A549 (cell line): Measurements from ENCODE around the gene EYA2. TPM values are rescaled to one million over a fixed set of nuclear protein-coding genes. Genes with fewer than 3 reads are reported as not detected.

Source experiments
- ATAC-seq, 2 experiments: fragments of 200-7000 bp in 1 of 2; fragments of >200 bp in 1 of 2; cut with Nextera tagmentation in 1 of 2; cut with Tn5 transposase in 1 of 2; 3 replicates each; pipeline versions ENCODE4 v1.8.0 to v1.9.1; 2018 to 2020; ENCODE audit warnings: mild to moderate bottlenecking in 1 of 2, moderate library complexity in 1 of 2
- CTCF ChIA-PET: fragments of 300-600 bp; sonication (Branson Sonifier 250); formaldehyde crosslinking; extraction: SDS; loops from one replicate; lab custom pipeline; 2021; ENCODE audit warnings: antibody characterized with exemption, inconsistent platforms; lab: Yijun Ruan, JAX
- POLR2A ChIA-PET: fragments of 350-600 bp; formaldehyde crosslinking; extraction: SDS; loops from one replicate; lab custom pipeline; 2021; ENCODE audit warnings: antibody characterized with exemption, inconsistent platforms; lab: Yijun Ruan, JAX
- DNase-seq, 2 experiments: peaks; one replicate each; pipeline versions ENCODE4 v3.0.0 to v3.0.0-alpha.2; 2011 to 2016; ENCODE audit warnings: low read depth in 1 of 2, low spot score in 1 of 2
- FAIRE-seq: peaks from 2 replicates; lab custom pipeline; 2011; peaks lifted over from hg19 to GRCh38; lab: Jason Lieb, UNC
- H3K27ac ChIP-seq, 2 experiments: fragments of >200 bp; sonication (Bioruptor Twin); formaldehyde crosslinking; 3 replicates each; pipeline ENCODE4 v1.5.1; 2016 to 2017
- H3K4me1 ChIP-seq: fragments of >200 bp; sonication (Bioruptor Twin); formaldehyde crosslinking; 3 replicates; pipeline ENCODE4 v1.6.1; 2016
- H3K4me2 ChIP-seq: fragments of >200 bp; sonication (Bioruptor Twin); formaldehyde crosslinking; 3 replicates; pipeline ENCODE4 v1.6.1; 2016
- H3K4me3 ChIP-seq: fragments of >200 bp; sonication (Bioruptor Twin); formaldehyde crosslinking; 3 replicates; pipeline ENCODE4 v1.5.1; 2016
- H3K9me3 ChIP-seq: fragments of >200 bp; sonication (Bioruptor Twin); formaldehyde crosslinking; 3 replicates; pipeline ENCODE4 v1.6.1; 2016
- BHLHE40 ChIP-seq: IDR thresholded peaks from 2 replicates; pipeline ENCODE4 v1.6.1; 2012; ENCODE audit warnings: low read depth, low read length, inconsistent platforms
- CHD2 ChIP-seq: fragments of 150-350 bp; IDR thresholded peaks from 2 replicates; pipeline ENCODE4 v1.6.1; 2014; ENCODE audit warnings: low read length; ENCODE audit not compliant: partially characterized antibody
- EHMT2 ChIP-seq: fragments of 200-600 bp; sonication (generic); IDR thresholded peaks from 2 replicates; pipeline ENCODE4 v1.6.1; 2016; ENCODE audit warnings: antibody characterized with exemption, low read depth, mild to moderate bottlenecking, moderate library complexity
- EP300 ChIP-seq, 2 experiments: fragments of >200 bp; sonication (Bioruptor Twin); formaldehyde crosslinking; IDR thresholded peaks; 2 replicates in 1 of 2; 3 replicates in 1 of 2; pipeline ENCODE4 v1.6.1; 2016 to 2017
- FOXS1 ChIP-seq: fragments of 250-450 bp; sonication (Bioruptor Pico); IDR thresholded peaks from 2 replicates; pipeline ENCODE4 v1.5.0; 2020; ENCODE audit warnings: mild to moderate bottlenecking, moderate library complexity
- HDAC2 ChIP-seq: fragments of 200-600 bp; sonication (generic); IDR thresholded peaks from 2 replicates; pipeline ENCODE4 v1.6.1; 2016
- HOXB13 ChIP-seq: fragments of 250-450 bp; sonication (Bioruptor Pico); IDR thresholded peaks from 2 replicates; pipeline ENCODE4 v1.5.0; 2020; ENCODE audit warnings: low read depth, mild to moderate bottlenecking, moderate library complexity
- HOXB5 ChIP-seq: fragments of 250-450 bp; sonication (Bioruptor Pico); IDR thresholded peaks from 2 replicates; pipeline ENCODE4 v1.5.0; 2020; ENCODE audit warnings: mild to moderate bottlenecking, moderate library complexity
- JUN ChIP-seq, 2 experiments: fragments of >200 bp; sonication (Bioruptor Twin); formaldehyde crosslinking; IDR thresholded peaks; 2 replicates in 1 of 2; 3 replicates in 1 of 2; pipeline ENCODE4 v1.6.1; 2016 to 2017
- JUNB ChIP-seq: fragments of >200 bp; sonication (Bioruptor Twin); formaldehyde crosslinking; IDR thresholded peaks from 2 replicates; pipeline ENCODE4 v1.6.1; 2016
- KDM1A ChIP-seq: fragments of 200-600 bp; sonication (generic); IDR thresholded peaks from 2 replicates; pipeline ENCODE4 v1.6.1; 2016; ENCODE audit warnings: low read depth, mild to moderate bottlenecking
- KDM5A ChIP-seq: fragments of 200-600 bp; sonication (generic); IDR thresholded peaks from 2 replicates; pipeline ENCODE4 v1.6.1; 2016; ENCODE audit warnings: antibody characterized with exemption, mild to moderate bottlenecking
- MAZ ChIP-seq: fragments of 150-350 bp; IDR thresholded peaks from 2 replicates; pipeline ENCODE4 v1.6.1; 2014; ENCODE audit warnings: antibody characterized with exemption, low read depth, low read length, borderline replicate concordance
- NFE2L2 ChIP-seq: fragments of 150-350 bp; conservative IDR thresholded peaks from 2 replicates; pipeline ENCODE4 v1.6.1; 2014; ENCODE audit warnings: low read length
- PHF8 ChIP-seq: fragments of 200-600 bp; sonication (generic); IDR thresholded peaks from 2 replicates; pipeline ENCODE4 v1.6.1; 2016; ENCODE audit warnings: low read depth, mild to moderate bottlenecking, antibody characterized with exemption, moderate library complexity, borderline replicate concordance
- POLR2AphosphoS2 ChIP-seq: conservative IDR thresholded peaks from 2 replicates; pipeline ENCODE4 v1.6.1; 2012; ENCODE audit warnings: low read length, improper control_type of control experiment, inconsistent platforms
- RAD21 ChIP-seq, 2 experiments: fragments of >200 bp in 1 of 2; sonication (Bioruptor Twin) in 1 of 2; formaldehyde crosslinking in 1 of 2; IDR thresholded peaks in 1 of 2; conservative IDR thresholded peaks in 1 of 2; 2 replicates in 1 of 2; 3 replicates in 1 of 2; pipeline ENCODE4 v1.6.1; 2012 to 2018; ENCODE audit warnings: inconsistent platforms in 1 of 2
- RARB ChIP-seq: fragments of 250-450 bp; sonication (Bioruptor Pico); IDR thresholded peaks from 2 replicates; pipeline ENCODE4 v1.8.0; 2021; ENCODE audit warnings: mild to moderate bottlenecking, moderate library complexity
- RCOR1 ChIP-seq: fragments of 150-350 bp; IDR thresholded peaks from 2 replicates; pipeline ENCODE4 v1.6.1; 2014; ENCODE audit warnings: antibody characterized with exemption, low read length, low read depth
- SREBF2 ChIP-seq: fragments of 450-650 bp; IDR thresholded peaks from 2 replicates; pipeline ENCODE4 v1.6.1; 2014; ENCODE audit warnings: mild to moderate bottlenecking, moderate library complexity
- TFCP2L1 ChIP-seq: fragments of 250-450 bp; sonication (Bioruptor Pico); IDR thresholded peaks from 2 replicates; pipeline ENCODE4 v1.5.0; 2021; ENCODE audit warnings: mild to moderate bottlenecking
- ZC3H11A ChIP-seq: fragments of 450-650 bp; IDR thresholded peaks from 2 replicates; pipeline ENCODE4 v1.6.1; 2014; ENCODE audit warnings: antibody characterized with exemption, mild to moderate bottlenecking
- ZFP36 ChIP-seq: fragments of 450-650 bp; IDR thresholded peaks from 2 replicates; pipeline ENCODE4 v1.6.1; 2014; ENCODE audit warnings: borderline replicate concordance; ENCODE audit not compliant: partially characterized antibody
- ZNF302 ChIP-seq: fragments of 250-450 bp; sonication (Bioruptor Pico); IDR thresholded peaks from 2 replicates; pipeline ENCODE4 v1.9.0; 2021; ENCODE audit warnings: inconsistent platforms, mild to moderate bottlenecking, moderate library complexity
- ZSCAN20 ChIP-seq: fragments of 250-450 bp; sonication (Bioruptor Pico); IDR thresholded peaks from 2 replicates; pipeline ENCODE4 v1.8.0; 2022; ENCODE audit warnings: mild to moderate bottlenecking, moderate library complexity
- WGBS: methylation state at CpG from one replicate; pipeline ENCODE4 v1.1.6; 2017; ENCODE audit errors: missing lambda C conversion rate; 5-methylcytosine and 5-hydroxymethylcytosine counted together
- polyA plus RNA-seq, 4 experiments: library from polyadenylated mRNA; depleted of rRNA in 3 of 4; stranded (reverse); fragments of >200 nt; fragmentation: RNase III in 1 of 4; extraction: RNeasy Plus Mini Kit Qiagen cat#74134 plus additional on column Dnase treatment in 1 of 4; gene quantifications; 2 replicates in 3 of 4; 3 replicates in 1 of 4; pipeline ENCODE4 v1.2.3, GENCODE V29; 2011 to 2017
- TF ChIP-seq, protein P1 (sequence below): IDR thresholded peaks from 2 replicates; pipeline ENCODE4 v1.6.1; 2012
- TF ChIP-seq, protein P2 (sequence below): fragments of 250-450 bp; sonication (Bioruptor Pico); IDR thresholded peaks from 2 replicates; pipeline ENCODE4 v1.5.0; 2020; ENCODE audit warnings: low read depth, mild to moderate bottlenecking, moderate library complexity
- TF ChIP-seq, protein P3 (sequence below): fragments of >200 bp; sonication (Bioruptor Twin); formaldehyde crosslinking; IDR thresholded peaks from 3 replicates; pipeline ENCODE4 v1.6.1; 2016
- TF ChIP-seq, protein P4 (sequence below): fragments of 450-650 bp; IDR thresholded peaks from 2 replicates; pipeline ENCODE4 v1.6.1; 2014; ENCODE audit warnings: antibody characterized with exemption
- TF ChIP-seq, protein P5 (sequence below): fragments of 150-350 bp; IDR thresholded peaks from 2 replicates; pipeline ENCODE4 v1.6.1; 2014; ENCODE audit warnings: low read depth, mild to moderate bottlenecking, low read length
- TF ChIP-seq, protein P6 (sequence below): fragments of 200-600 bp; sonication (generic); IDR thresholded peaks from 2 replicates; pipeline ENCODE4 v1.6.1; 2016; ENCODE audit warnings: antibody characterized with exemption, mild to moderate bottlenecking, moderate library complexity

Gene EYA2
- polyA plus RNA-seq, 2 of the 4 experiments (the other 2 are of a cell fraction), result 4.5 to 4.6 TPM

DNA sequence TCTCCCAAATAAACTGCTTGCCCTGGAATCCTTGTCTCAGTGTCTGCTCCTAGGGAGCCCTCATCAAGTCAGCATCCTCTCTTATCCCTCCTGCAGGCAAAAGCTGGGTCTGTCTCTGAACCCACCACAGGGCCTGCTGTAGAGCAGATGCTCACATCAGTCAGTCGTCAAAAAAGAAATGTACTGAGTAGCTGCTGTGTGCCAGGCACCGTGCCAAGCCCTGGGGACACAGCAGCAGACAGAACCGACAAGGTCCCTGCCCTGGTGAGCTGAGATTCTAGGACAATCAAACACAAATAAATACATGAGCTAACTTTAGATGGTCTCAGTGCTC, 68.5 kb downstream of the EYA2 start:
- TF ChIP-seq, protein P1, sequence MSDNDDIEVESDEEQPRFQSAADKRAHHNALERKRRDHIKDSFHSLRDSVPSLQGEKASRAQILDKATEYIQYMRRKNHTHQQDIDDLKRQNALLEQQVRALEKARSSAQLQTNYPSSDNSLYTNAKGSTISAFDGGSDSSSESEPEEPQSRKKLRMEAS, result no peak
- TF ChIP-seq JUN (IDR thresholded peaks at IDR 0.05), result no peak
- TF ChIP-seq, protein P2, sequence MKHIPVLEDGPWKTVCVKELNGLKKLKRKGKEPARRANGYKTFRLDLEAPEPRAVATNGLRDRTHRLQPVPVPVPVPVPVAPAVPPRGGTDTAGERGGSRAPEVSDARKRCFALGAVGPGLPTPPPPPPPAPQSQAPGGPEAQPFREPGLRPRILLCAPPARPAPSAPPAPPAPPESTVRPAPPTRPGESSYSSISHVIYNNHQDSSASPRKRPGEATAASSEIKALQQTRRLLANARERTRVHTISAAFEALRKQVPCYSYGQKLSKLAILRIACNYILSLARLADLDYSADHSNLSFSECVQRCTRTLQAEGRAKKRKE (CRISPR knock-in tag), result no peak
- no peak for TF ChIP-seq HOXB13
- TF ChIP-seq JUNB, result no peak
- TF ChIP-seq, protein P3, sequence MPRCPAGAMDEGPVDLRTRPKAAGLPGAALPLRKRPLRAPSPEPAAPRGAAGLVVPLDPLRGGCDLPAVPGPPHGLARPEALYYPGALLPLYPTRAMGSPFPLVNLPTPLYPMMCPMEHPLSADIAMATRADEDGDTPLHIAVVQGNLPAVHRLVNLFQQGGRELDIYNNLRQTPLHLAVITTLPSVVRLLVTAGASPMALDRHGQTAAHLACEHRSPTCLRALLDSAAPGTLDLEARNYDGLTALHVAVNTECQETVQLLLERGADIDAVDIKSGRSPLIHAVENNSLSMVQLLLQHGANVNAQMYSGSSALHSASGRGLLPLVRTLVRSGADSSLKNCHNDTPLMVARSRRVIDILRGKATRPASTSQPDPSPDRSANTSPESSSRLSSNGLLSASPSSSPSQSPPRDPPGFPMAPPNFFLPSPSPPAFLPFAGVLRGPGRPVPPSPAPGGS, result no peak
- TF ChIP-seq KDM5A, result no peak
- no peak for TF ChIP-seq SREBF2
- no peak for TF ChIP-seq BHLHE40
- no peak for TF ChIP-seq MAZ
- no peak for TF ChIP-seq HDAC2
- no peak for TF ChIP-seq NFE2L2
- TF ChIP-seq ZC3H11A, result no peak
- TF ChIP-seq, protein P4, sequence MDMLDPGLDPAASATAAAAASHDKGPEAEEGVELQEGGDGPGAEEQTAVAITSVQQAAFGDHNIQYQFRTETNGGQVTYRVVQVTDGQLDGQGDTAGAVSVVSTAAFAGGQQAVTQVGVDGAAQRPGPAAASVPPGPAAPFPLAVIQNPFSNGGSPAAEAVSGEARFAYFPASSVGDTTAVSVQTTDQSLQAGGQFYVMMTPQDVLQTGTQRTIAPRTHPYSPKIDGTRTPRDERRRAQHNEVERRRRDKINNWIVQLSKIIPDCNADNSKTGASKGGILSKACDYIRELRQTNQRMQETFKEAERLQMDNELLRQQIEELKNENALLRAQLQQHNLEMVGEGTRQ, result no peak
- TF ChIP-seq RCOR1, result no peak
- TF ChIP-seq, protein P5, sequence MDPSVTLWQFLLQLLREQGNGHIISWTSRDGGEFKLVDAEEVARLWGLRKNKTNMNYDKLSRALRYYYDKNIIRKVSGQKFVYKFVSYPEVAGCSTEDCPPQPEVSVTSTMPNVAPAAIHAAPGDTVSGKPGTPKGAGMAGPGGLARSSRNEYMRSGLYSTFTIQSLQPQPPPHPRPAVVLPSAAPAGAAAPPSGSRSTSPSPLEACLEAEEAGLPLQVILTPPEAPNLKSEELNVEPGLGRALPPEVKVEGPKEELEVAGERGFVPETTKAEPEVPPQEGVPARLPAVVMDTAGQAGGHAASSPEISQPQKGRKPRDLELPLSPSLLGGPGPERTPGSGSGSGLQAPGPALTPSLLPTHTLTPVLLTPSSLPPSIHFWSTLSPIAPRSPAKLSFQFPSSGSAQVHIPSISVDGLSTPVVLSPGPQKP, result no peak
- TF ChIP-seq PHF8, result no peak
- TF ChIP-seq RARB, result no peak
- TF ChIP-seq ZFP36, result no peak
- ATAC-seq (no peak), FAIRE-seq (no peak), DNase-seq (no peak)
- peaks cover 28% of the 10 kb centered on the region for H3K4me1 ChIP-seq
- H3K4me2 ChIP-seq, result no peak overlapping the region
- ChIA-PET POLR2A (no interaction called here), CTCF (interaction anchor here (0.8 to 1.0 kb wide), 2 partner anchors 30 to 187 kb away, joined by 3 read pairs; no protein-coding TSS in a partner anchor)
- peak overlapping the region; percentile 10 to 55; a peak in 3 of 6 replicates for H3K27ac ChIP-seq
- peaks cover 3% of the 10 kb centered on the region; the same call in 1 of the 3 replicates for H3K9me3 ChIP-seq
- WGBS, result 56% methylated on average over 3 of the region's 3 CpGs
- H3K4me3 ChIP-seq, result no peak overlapping the region

DNA sequence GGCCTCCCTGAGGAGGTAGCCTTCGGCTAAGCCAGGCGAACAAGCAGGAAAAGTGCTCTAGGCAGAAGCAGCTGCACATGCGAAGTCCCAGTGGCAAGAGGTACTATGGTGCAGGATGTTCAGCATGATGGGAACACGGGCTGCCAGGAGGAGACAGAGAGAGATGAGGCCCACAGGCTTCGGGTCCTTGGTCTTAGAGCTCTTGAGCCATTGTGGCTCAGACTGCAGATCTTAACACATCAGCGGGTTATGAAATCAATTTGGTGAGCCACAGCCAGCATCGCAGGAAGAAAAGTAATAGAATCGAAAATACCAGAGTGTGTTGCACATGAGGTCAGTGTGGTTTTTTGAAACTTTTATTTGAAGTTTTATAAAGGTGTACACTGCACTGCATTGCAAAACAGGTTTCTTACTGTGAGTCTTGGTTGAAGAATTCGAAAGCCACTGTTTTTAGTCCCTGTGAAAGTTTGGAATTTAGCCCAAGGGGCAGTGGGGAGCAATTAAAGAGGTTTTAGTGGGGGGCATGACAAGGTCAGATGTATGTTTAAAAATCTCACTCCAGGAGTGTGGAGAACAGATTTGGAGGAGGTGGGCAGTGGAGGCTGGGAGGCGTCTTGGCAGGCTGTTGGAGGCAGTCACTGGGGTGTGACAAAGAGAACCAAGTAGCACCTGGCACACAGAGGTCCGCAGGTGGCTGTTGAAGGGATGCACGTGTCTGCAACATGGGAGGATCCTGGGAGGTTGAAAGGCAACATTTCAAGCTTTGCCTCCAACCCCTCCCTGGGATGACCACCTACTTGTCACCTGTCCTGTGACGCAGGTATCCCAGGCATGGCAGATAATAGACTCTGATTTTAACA, 69.3 kb downstream of the EYA2 start:
- CTCF ChIA-PET, result interaction anchor here (0.8 to 1.4 kb wide), 3 partner anchors 29 to 206 kb away, joined by 3 to 5 read pairs (median 3); no protein-coding TSS in a partner anchor
- FAIRE-seq, result no peak
- TF ChIP-seq FOXS1, result no peak
- TF ChIP-seq, protein P6, sequence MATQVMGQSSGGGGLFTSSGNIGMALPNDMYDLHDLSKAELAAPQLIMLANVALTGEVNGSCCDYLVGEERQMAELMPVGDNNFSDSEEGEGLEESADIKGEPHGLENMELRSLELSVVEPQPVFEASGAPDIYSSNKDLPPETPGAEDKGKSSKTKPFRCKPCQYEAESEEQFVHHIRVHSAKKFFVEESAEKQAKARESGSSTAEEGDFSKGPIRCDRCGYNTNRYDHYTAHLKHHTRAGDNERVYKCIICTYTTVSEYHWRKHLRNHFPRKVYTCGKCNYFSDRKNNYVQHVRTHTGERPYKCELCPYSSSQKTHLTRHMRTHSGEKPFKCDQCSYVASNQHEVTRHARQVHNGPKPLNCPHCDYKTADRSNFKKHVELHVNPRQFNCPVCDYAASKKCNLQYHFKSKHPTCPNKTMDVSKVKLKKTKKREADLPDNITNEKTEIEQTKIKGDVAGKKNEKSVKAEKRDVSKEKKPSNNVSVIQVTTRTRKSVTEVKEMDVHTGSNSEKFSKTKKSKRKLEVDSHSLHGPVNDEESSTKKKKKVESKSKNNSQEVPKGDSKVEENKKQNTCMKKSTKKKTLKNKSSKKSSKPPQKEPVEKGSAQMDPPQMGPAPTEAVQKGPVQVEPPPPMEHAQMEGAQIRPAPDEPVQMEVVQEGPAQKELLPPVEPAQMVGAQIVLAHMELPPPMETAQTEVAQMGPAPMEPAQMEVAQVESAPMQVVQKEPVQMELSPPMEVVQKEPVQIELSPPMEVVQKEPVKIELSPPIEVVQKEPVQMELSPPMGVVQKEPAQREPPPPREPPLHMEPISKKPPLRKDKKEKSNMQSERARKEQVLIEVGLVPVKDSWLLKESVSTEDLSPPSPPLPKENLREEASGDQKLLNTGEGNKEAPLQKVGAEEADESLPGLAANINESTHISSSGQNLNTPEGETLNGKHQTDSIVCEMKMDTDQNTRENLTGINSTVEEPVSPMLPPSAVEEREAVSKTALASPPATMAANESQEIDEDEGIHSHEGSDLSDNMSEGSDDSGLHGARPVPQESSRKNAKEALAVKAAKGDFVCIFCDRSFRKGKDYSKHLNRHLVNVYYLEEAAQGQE, result no peak
- TF ChIP-seq TFCP2L1 (CRISPR knock-in tag), result no peak
- TF ChIP-seq KDM5A, result no peak
- no peak for TF ChIP-seq ZSCAN20 (CRISPR knock-in tag)
- TF ChIP-seq CHD2, result no peak
- TF ChIP-seq EP300 (IDR thresholded peaks at IDR 0.05), result no peak
- no peak for TF ChIP-seq EHMT2
- TF ChIP-seq JUNB, result no peak
- no peak for TF ChIP-seq HOXB5 (CRISPR knock-in tag)
- no peak for TF ChIP-seq KDM1A
- no peak for TF ChIP-seq POLR2AphosphoS2
- TF ChIP-seq ZNF302, result no peak
- no peak for TF ChIP-seq RAD21 (conservative IDR thresholded peaks at IDR 0.05 in 1 of 2, IDR thresholded peaks at IDR 0.05 in 1 of 2)

More for the DNA sequence above, 69.3 kb downstream of the EYA2 start:
- Histone ChIP-seq H3K9me3 (no peaks in the 10 kb centered on the region), H3K4me3 (no peak overlapping the region), H3K4me1 (peaks cover 23% of the 10 kb centered on the region), H3K4me2 (no peak overlapping the region), H3K27ac (peak overlapping the region in 1 of 2 experiments; percentile 55; a peak in 3 of 6 replicates)
- WGBS, result 88% methylated on average over 13 of the region's 13 CpGs
- ATAC-seq (no peak), DNase-seq (no peak)
- POLR2A ChIA-PET, result interaction anchor here (0.8 kb wide), 1 partner anchor 149 kb away, joined by 3 read pairs; no protein-coding TSS in a partner anchor
